Stomach (tissue), 9 donors: Measurements from ENCODE around the gene VPS41. TPM values are rescaled to one million over a fixed set of nuclear protein-coding genes. Genes with fewer than 3 reads are reported as not detected.

ENCODE experiments used
- DNase-seq, 2 donors: peaks; one replicate each; pipeline versions ENCODE4 v3.0.0 to v3.0.0-alpha.2; 2013 to 2019
- H3K27ac ChIP-seq, 5 donors: fragments of 200-600 bp in 4 of 5; sonication (generic) in 4 of 5; one replicate each; pipeline ENCODE4 v1.5.1; 2013 to 2019; ENCODE audit warnings: mild to moderate bottlenecking in 1 of 5, moderate library complexity in 1 of 5
- H3K27me3 ChIP-seq, 3 donors: fragments of 200-600 bp; sonication (generic); one replicate each; pipeline ENCODE4 v1.5.1; 2017 to 2019; ENCODE audit warnings: mixed run types in 1 of 3
- H3K36me3 ChIP-seq, 4 donors: fragments of 200-600 bp; sonication (generic); 1 replicate in 3 of 4; 2 replicates in 1 of 4; pipeline ENCODE4 v1.5.1; 2016 to 2019
- H3K4me1 ChIP-seq, 4 donors: fragments of 200-600 bp; sonication (generic); one replicate each; pipeline ENCODE4 v1.5.1; 2016 to 2019
- H3K4me3 ChIP-seq, 4 donors: fragments of 200-600 bp; sonication (generic) in 3 of 4; one replicate each; pipeline ENCODE4 v1.5.1; 2016 to 2019; ENCODE audit warnings: mild to moderate bottlenecking in 1 of 4
- H3K9me3 ChIP-seq, 4 donors: fragments of 200-600 bp; sonication (generic); one replicate each; pipeline ENCODE4 v1.5.1; 2016 to 2019
- CTCF ChIP-seq, 7 experiments: fragments of 450-650 bp in 4 of 7; fragments of 200-600 bp in 3 of 7; sonication (generic) in 3 of 7; IDR thresholded peaks; one replicate each; pipeline ENCODE4 v1.5.1; 2016 to 2019; ENCODE audit warnings: antibody characterized with exemption in 7 of 7, control low read depth in 2 of 7, mild to moderate bottlenecking in 1 of 7
- EP300 ChIP-seq: sonication (generic); formaldehyde crosslinking; IDR thresholded peaks from one replicate; pipeline ENCODE4 v1.6.1; 2017; ENCODE audit warnings: antibody characterized with exemption
- POLR2A ChIP-seq, 4 donors: fragments of 450-650 bp; IDR thresholded peaks; one replicate each; pipeline ENCODE4 v1.6.1; 2016; ENCODE audit warnings: antibody characterized with exemption in 4 of 4, control low read depth in 2 of 4, mild to moderate bottlenecking in 1 of 4, moderate library complexity in 1 of 4
- POLR2AphosphoS5 ChIP-seq, 3 donors: sonication (generic); formaldehyde crosslinking; IDR thresholded peaks; one replicate each; pipeline ENCODE4 v1.6.1; 2016; ENCODE audit warnings: antibody characterized with exemption in 3 of 3
- WGBS, 5 donors: extraction: QIAGEN DNeasy Blood & Tissue Kit in 3 of 5; methylation state at CpG; one replicate each; pipeline versions ENCODE4 v1.1.5 to v1.1.7; 2013 to 2018; 5-methylcytosine and 5-hydroxymethylcytosine counted together
- intact Hi-C: fragments of 100-400 bp; cut with DNase I; formaldehyde crosslinking; loops from one replicate; pipeline ENCODE4 v1.15.1; 2023; ENCODE audit warnings: low total_unique reads
- polyA plus RNA-seq, 3 donors: library from polyadenylated mRNA; stranded (reverse); fragments of 200-250 nt; gene quantifications; one replicate each; pipeline ENCODE4 v1.2.3, GENCODE V29; 2013
- total RNA-seq, 5 donors: library from RNA; depleted of rRNA; stranded (reverse); fragments of >200 nt; gene quantifications; one replicate each; pipeline versions ENCODE4 v1.1.0 to v1.2.3, GENCODE V29; 2014 to 2016
- donor health status: healthy with polysubstance abuse.
- donor health status: Bipolar disorder and iron deficiency.
- donor health status: healthy.

The VPS41 gene
- total and polyA plus RNA-seq, 8 donors: 8.2 to 122 (median 41.4) TPM

- 91 to 100% (median 98%) methylated on average over 1 of the region's 1 CpG for WGBS, 5 donors
- TF ChIP-seq CTCF (IDR thresholded peaks at IDR 0.05) (no peak), EP300 (no peak), POLR2AphosphoS5 (IDR thresholded peaks at IDR 0.05) (no peak), POLR2A (IDR thresholded peaks at IDR 0.05) (no peak)
- no peaks in the 10 kb centered on the region for H3K27me3 ChIP-seq
- H3K9me3 ChIP-seq: peaks cover 0 to 1% (median 0%) of the 10 kb centered on the region in 4 donors
- no peak for DNase-seq
- peaks cover 0 to 4% (median 0%) of the 10 kb centered on the region in 4 donors for H3K4me1 ChIP-seq
- no peak overlapping the region for H3K27ac ChIP-seq
- no peak overlapping the region for H3K4me3 ChIP-seq
- peaks cover 0 to 10% (median 4%) of the 10 kb centered on the region in 4 donors for H3K36me3 ChIP-seq
- intact Hi-C loops: no loop called here
These were observed 25.3 kb downstream of the VPS41 start for GRCh38 chr7:38883706-38884105.

GRCh38 chr7:38881947-38882684 is 26.9 kb downstream of the VPS41 start:
- DNase-seq: no peak
- intact Hi-C loops: no loop called here
- Histone ChIP-seq H3K27ac (no peak overlapping the region), H3K4me1 (peaks cover 0 to 4% (median 0%) of the 10 kb centered on the region in 4 donors), H3K4me3 (no peak overlapping the region), H3K27me3 (no peaks in the 10 kb centered on the region), H3K9me3 (no peaks in the 10 kb centered on the region), H3K36me3 (peaks cover 0 to 10% (median 4%) of the 10 kb centered on the region in 4 donors)
- TF ChIP-seq CTCF (IDR thresholded peaks at IDR 0.05): no peak
- TF ChIP-seq POLR2AphosphoS5 (IDR thresholded peaks at IDR 0.05): no peak
- TF ChIP-seq POLR2A (IDR thresholded peaks at IDR 0.05): no peak
- TF ChIP-seq EP300: no peak
- WGBS, 5 donors: 47 to 95% (median 55%) methylated on average over 2 of the region's 2 CpGs

- H3K4me3 ChIP-seq: no peak overlapping the region
- TF ChIP-seq CTCF (IDR thresholded peaks at IDR 0.05) (no peak), POLR2AphosphoS5 (IDR thresholded peaks at IDR 0.05) (no peak), POLR2A (IDR thresholded peaks at IDR 0.05) (no peak), EP300 (no peak)
- no peak overlapping the region for H3K27ac ChIP-seq
- DNase-seq: no peak
- H3K27me3 ChIP-seq: no peaks in the 10 kb centered on the region
- intact Hi-C loops: no loop called here
- WGBS, 5 donors: 94 to 100% (median 96%) methylated on average over 3 of the region's 3 CpGs
- H3K9me3 ChIP-seq: no peaks in the 10 kb centered on the region
- peaks cover 0 to 4% (median 0%) of the 10 kb centered on the region in 4 donors for H3K4me1 ChIP-seq
- H3K36me3 ChIP-seq: peaks cover 0 to 6% (median under 1%) of the 10 kb centered on the region in 4 donors
These were observed 28.0 kb downstream of the VPS41 start for GRCh38 chr7:38881015-38881414.

- intact Hi-C loops: no loop called here
- no peak for DNase-seq
- H3K27ac ChIP-seq: no peak overlapping the region
- H3K4me3 ChIP-seq: no peak overlapping the region
- no peaks in the 10 kb centered on the region for H3K9me3 ChIP-seq
- H3K4me1 ChIP-seq: peaks cover 0 to 4% (median 0%) of the 10 kb centered on the region in 4 donors
- no peaks in the 10 kb centered on the region for H3K27me3 ChIP-seq
- H3K36me3 ChIP-seq: peaks cover 0 to 5% (median 0%) of the 10 kb centered on the region in 4 donors
- TF ChIP-seq POLR2A (IDR thresholded peaks at IDR 0.05) (no peak), POLR2AphosphoS5 (IDR thresholded peaks at IDR 0.05) (no peak), CTCF (IDR thresholded peaks at IDR 0.05) (no peak)
- 76 to 85% (median 80%) methylated on average over 3 of the region's 3 CpGs for WGBS, 5 donors
These were observed 28.5 kb downstream of the VPS41 start for GRCh38 chr7:38880454-38880853.
